Activated CD4-positive, alpha-beta T cell treated with anti-CD3 and anti-CD28 coated beads, Interleukin-2, amount 10 ng/mL, durations not matched to agents 7 days and 5 days (primary cell): Measurements from ENCODE around the gene POMGNT2. TPM values are rescaled to one million over a fixed set of nuclear protein-coding genes. Genes with fewer than 3 reads are reported as not detected.
A peak's percentile ranks its signal among the peaks of the same experiment; 100 is the strongest.

Experiments used
- CTCF ChIA-PET: fragments of 350-600 bp; sonication (Branson Sonifier 250); formaldehyde crosslinking; loops from one replicate; lab custom pipeline; 2021; ENCODE audit warnings: antibody characterized with exemption; lab: Charles Lee
- POLR2A ChIA-PET: fragments of 350-600 bp; sonication (Branson Sonifier 250); formaldehyde crosslinking; loops from one replicate; lab custom pipeline; 2021; ENCODE audit warnings: antibody characterized with exemption; lab: Charles Lee
- DNase-seq: peaks from one replicate; pipeline ENCODE4 v3.0.0-alpha.2; 2020
- H3K27ac Mint-ChIP-seq: one replicate; pipeline ENCODE4 v1.8.0; 2021; ENCODE audit warnings: mild to moderate bottlenecking, moderate library complexity, mixed read lengths
- H3K27me3 Mint-ChIP-seq: one replicate; pipeline ENCODE4 v1.8.0; 2021; ENCODE audit warnings: mixed read lengths
- H3K36me3 Mint-ChIP-seq: one replicate; pipeline ENCODE4 v1.8.0; 2021; ENCODE audit warnings: low read depth, mixed read lengths
- H3K4me1 Mint-ChIP-seq: one replicate; pipeline ENCODE4 v1.8.0; 2021; ENCODE audit warnings: mixed read lengths
- H3K4me3 Mint-ChIP-seq: one replicate; pipeline ENCODE4 v1.8.0; 2021; ENCODE audit warnings: mild to moderate bottlenecking, moderate library complexity, mixed read lengths
- H3K9me3 Mint-ChIP-seq: one replicate; pipeline ENCODE4 v1.8.0; 2021; ENCODE audit warnings: mixed read lengths
- total RNA-seq, 2 experiments: library from RNA; stranded (reverse); gene quantifications; one replicate each; pipeline ENCODE4 v1.2.3, GENCODE V29; 2021

POMGNT2 gene
- total RNA-seq, 2 experiments from 2014 or later, result 6.7 to 6.9 TPM

DNA sequence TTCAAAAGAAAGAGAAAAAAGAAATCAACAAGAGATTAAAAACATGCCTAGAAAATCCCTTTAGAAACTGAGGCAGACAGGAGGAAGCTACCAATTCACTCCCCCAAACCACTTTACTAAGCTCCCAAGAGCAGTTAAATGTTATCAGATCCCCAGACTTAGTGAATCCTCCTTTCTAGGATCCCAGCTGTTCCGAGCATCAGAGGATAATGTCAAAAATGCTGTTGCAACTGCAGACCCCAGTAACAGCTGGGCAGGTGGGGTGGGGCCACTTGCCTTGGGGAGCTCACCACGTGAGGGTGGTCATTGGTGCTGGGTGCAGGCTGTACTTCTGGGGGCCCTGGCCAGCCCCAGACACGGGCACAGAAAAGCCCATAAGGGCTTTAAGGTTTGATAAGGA, 9.1 kb downstream of the POMGNT2 start:
- H3K4me3 Mint-ChIP-seq, result no peak overlapping the region
- ChIA-PET POLR2A (no interaction called here), CTCF (no interaction called here)
- no peaks in the 10 kb centered on the region for H3K4me1 Mint-ChIP-seq
- no peaks in the 10 kb centered on the region for H3K9me3 Mint-ChIP-seq
- no peaks in the 10 kb centered on the region for H3K27me3 Mint-ChIP-seq
- no peaks in the 10 kb centered on the region for H3K36me3 Mint-ChIP-seq
- no peak for DNase-seq
- no peak overlapping the region for H3K27ac Mint-ChIP-seq

- Mint-ChIP-seq H3K4me1 (no peaks in the 10 kb centered on the region), H3K36me3 (no peaks in the 10 kb centered on the region), H3K4me3 (no peak overlapping the region), H3K27me3 (no peaks in the 10 kb centered on the region), H3K9me3 (no peaks in the 10 kb centered on the region), H3K27ac (no peak overlapping the region)
- ChIA-PET CTCF (no interaction called here), POLR2A (no interaction called here)
- no peak for DNase-seq
Observed at GRCh38 chr3:43095370-43095769, 10.5 kb downstream of the POMGNT2 start.

GRCh38 chr3:43094851-43095250, 11.0 kb downstream of the POMGNT2 start:
- no peak for DNase-seq
- Mint-ChIP-seq H3K9me3 (no peaks in the 10 kb centered on the region), H3K4me1 (no peaks in the 10 kb centered on the region), H3K4me3 (no peak overlapping the region), H3K36me3 (no peaks in the 10 kb centered on the region), H3K27ac (no peak overlapping the region), H3K27me3 (no peaks in the 10 kb centered on the region)
- CTCF ChIA-PET, result interaction anchor here (0.6 kb wide), 1 partner anchor 65 kb away, joined by 4 read pairs; no protein-coding TSS in a partner anchor
- POLR2A ChIA-PET, result no interaction called here

DNA sequence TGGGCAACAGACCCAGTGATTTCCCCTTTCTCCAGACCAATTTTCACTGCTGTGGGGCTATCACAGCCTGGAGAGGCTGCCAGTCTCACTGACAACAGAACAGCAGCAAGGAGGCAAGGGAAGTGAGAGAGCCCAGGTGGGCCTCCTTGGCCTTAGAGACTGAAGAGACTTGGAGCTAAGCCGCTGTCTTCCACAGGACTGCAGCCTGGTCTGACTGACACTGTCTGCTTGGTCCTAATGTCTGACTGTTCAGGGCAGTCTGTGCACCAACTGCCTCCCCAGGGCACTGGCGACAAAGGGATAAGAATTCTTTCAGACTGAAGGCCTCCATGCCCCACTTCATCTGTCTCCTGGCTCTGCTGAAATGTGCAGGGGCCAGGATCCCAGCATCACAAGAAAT, 11.5 kb downstream of the POMGNT2 start:
- Mint-ChIP-seq H3K27me3 (no peaks in the 10 kb centered on the region), H3K36me3 (no peaks in the 10 kb centered on the region), H3K4me3 (no peak overlapping the region), H3K27ac (no peak overlapping the region), H3K9me3 (no peaks in the 10 kb centered on the region), H3K4me1 (no peaks in the 10 kb centered on the region)
- ChIA-PET CTCF (interaction anchor here (0.6 kb wide), 1 partner anchor 66 kb away, joined by 4 read pairs; no protein-coding TSS in a partner anchor), POLR2A (no interaction called here)
- no peak for DNase-seq

GRCh38 chr3:43093974-43094373, 11.9 kb downstream of the POMGNT2 start:
- no peaks in the 10 kb centered on the region for H3K27me3 Mint-ChIP-seq
- H3K36me3 Mint-ChIP-seq, result no peaks in the 10 kb centered on the region
- no peak for DNase-seq
- no peaks in the 10 kb centered on the region for H3K9me3 Mint-ChIP-seq
- no peaks in the 10 kb centered on the region for H3K4me1 Mint-ChIP-seq
- POLR2A ChIA-PET, result no interaction called here
- no peak overlapping the region for H3K4me3 Mint-ChIP-seq
- H3K27ac Mint-ChIP-seq, result no peak overlapping the region
- CTCF ChIA-PET, result no interaction called here

GRCh38 chr3:43093006-43093405, 12.9 kb downstream of the POMGNT2 start:
- ChIA-PET POLR2A (no interaction called here), CTCF (no interaction called here)
- H3K27ac Mint-ChIP-seq, result no peak overlapping the region
- no peaks in the 10 kb centered on the region for H3K4me1 Mint-ChIP-seq
- no peak overlapping the region for H3K4me3 Mint-ChIP-seq
- no peak for DNase-seq
- no peaks in the 10 kb centered on the region for H3K27me3 Mint-ChIP-seq
- H3K9me3 Mint-ChIP-seq, result no peaks in the 10 kb centered on the region
- no peaks in the 10 kb centered on the region for H3K36me3 Mint-ChIP-seq

DNA sequence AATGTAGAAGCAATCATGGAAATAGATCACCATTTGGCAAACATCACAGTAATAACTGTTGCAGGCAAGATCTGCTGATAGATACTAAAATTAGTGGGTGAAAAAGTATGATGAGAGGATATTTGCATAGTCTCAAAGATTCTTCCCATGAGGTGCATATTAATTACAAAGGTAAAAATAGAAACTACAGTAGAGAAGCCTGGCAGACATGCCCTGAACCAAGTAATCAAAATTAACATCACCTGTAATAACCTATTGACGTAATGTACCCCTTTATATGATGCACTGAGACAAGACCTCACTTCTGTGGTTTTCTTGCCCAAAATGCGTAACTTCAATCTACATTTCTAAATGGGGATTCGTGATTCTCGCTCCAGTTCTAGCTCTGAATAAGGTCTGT, 14.4 kb downstream of the POMGNT2 start:
- DNase-seq, result no peak
- no peaks in the 10 kb centered on the region for H3K27me3 Mint-ChIP-seq
- ChIA-PET CTCF (interaction anchor here (1.3 kb wide), 1 partner anchor 13 kb away, joined by 6 read pairs; no protein-coding TSS in a partner anchor), POLR2A (no interaction called here)
- H3K36me3 Mint-ChIP-seq, result no peaks in the 10 kb centered on the region
- H3K27ac Mint-ChIP-seq, result no peak overlapping the region
- H3K4me3 Mint-ChIP-seq, result no peak overlapping the region
- no peaks in the 10 kb centered on the region for H3K9me3 Mint-ChIP-seq
- peaks cover 5% of the 10 kb centered on the region for H3K4me1 Mint-ChIP-seq

- no peak overlapping the region for H3K27ac Mint-ChIP-seq
- H3K36me3 Mint-ChIP-seq, result no peaks in the 10 kb centered on the region
- ChIA-PET POLR2A (no interaction called here), CTCF (interaction anchor here (0.6 to 1.3 kb wide), 2 partner anchors 12 to 167 kb away, joined by 3 to 6 read pairs; no protein-coding TSS in a partner anchor)
- peaks cover 4% of the 10 kb centered on the region for H3K9me3 Mint-ChIP-seq
- H3K27me3 Mint-ChIP-seq, result no peaks in the 10 kb centered on the region
- DNase-seq, result no peak
- no peak overlapping the region for H3K4me3 Mint-ChIP-seq
- H3K4me1 Mint-ChIP-seq, result peaks cover 5% of the 10 kb centered on the region
Observed at GRCh38 chr3:43090238-43090637, 15.6 kb downstream of the POMGNT2 start.

- POLR2A ChIA-PET, result interaction anchor here (0.6 kb wide), 1 partner anchor 498 kb away, joined by 4 read pairs; the partner anchor contains the start of gene SS18L2
- no peak overlapping the region for H3K27ac Mint-ChIP-seq
- H3K36me3 Mint-ChIP-seq, result no peaks in the 10 kb centered on the region
- H3K27me3 Mint-ChIP-seq, result no peaks in the 10 kb centered on the region
- H3K4me3 Mint-ChIP-seq, result no peak overlapping the region
- CTCF ChIA-PET, result interaction anchor here (0.9 to 1.5 kb wide), 2 partner anchors 16 to 18 kb away, joined by 3 read pairs; no protein-coding TSS in a partner anchor
- no peak for DNase-seq
- H3K4me1 Mint-ChIP-seq, result peaks cover 5% of the 10 kb centered on the region
- H3K9me3 Mint-ChIP-seq, result peaks cover 10% of the 10 kb centered on the region
Observed at GRCh38 chr3:43089081-43089480, 16.8 kb downstream of the POMGNT2 start.

DNA sequence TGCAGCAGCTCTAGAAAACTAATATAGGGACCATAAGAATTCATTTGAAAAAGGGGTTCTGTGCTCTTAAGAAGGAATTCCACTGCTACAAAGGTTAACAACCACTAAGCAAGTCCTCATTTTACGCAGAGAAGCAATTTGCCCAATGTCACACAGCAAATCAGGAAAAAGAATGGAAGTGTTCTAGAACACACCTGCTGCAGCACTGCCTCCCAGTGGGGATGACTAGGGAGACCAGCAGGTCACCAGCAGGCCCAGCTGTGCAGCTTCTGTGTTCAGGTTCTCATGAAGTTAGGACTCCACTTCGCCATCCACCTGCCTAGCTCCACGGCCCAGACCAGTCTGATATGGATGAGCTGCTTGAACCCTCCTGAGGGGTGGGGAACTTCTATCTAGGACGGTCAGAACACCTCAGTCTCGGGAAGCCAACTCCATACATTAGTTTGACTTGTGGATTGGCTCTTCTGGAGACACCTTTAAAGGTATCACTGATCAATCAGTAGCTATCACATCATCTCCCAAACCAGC, 18.6 kb downstream of the POMGNT2 start:
- Mint-ChIP-seq H3K4me1 (peaks cover 5% of the 10 kb centered on the region), H3K27ac (no peak overlapping the region), H3K27me3 (no peaks in the 10 kb centered on the region), H3K9me3 (peaks cover 22% of the 10 kb centered on the region), H3K4me3 (no peak overlapping the region), H3K36me3 (peaks cover 13% of the 10 kb centered on the region)
- DNase-seq, result peak; percentile 13
- CTCF ChIA-PET, result no interaction called here
- POLR2A ChIA-PET, result no interaction called here

DNA sequence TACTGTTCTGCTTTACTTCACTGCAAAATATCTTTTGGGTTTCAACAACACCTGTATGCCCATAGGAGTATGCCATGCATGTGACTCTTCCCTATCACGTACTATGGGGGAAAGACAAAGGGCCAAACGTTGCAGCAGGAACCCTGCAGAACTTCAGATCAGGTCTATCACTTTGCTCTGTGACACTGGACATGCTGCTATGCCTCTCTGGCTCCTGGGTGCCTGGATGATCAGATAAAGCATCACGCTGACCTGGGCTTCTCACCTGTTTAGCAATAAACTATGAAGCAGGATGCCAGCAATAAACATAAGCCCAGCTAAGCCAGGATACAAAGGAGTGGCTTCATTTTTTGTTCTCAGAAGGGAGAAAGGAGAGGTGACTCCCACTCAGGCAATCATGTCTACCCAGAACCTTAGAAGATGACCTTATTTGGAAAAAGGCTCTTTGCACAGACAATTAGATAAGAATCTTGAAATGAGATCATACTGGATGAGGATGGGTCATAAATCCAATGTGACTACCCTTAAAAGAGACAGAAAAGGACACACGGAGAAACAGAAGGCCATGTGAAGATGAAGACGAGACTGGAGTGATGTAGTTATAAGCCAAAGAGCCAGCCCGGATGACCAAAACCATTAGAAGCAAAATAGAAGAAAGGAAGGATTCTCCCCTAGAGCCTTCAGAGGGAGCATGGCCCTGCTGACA, 19.3 kb downstream of the POMGNT2 start:
- H3K27ac Mint-ChIP-seq, result no peak overlapping the region
- peaks cover 5% of the 10 kb centered on the region for H3K4me1 Mint-ChIP-seq
- no peak overlapping the region for H3K4me3 Mint-ChIP-seq
- H3K9me3 Mint-ChIP-seq, result peaks cover 24% of the 10 kb centered on the region
- ChIA-PET POLR2A (no interaction called here), CTCF (interaction anchor here (1.2 kb wide), 1 partner anchor 37 kb away, joined by 3 read pairs; no protein-coding TSS in a partner anchor)
- peaks cover 16% of the 10 kb centered on the region for H3K36me3 Mint-ChIP-seq
- no peak for DNase-seq
- H3K27me3 Mint-ChIP-seq, result no peaks in the 10 kb centered on the region

GRCh38 chr3:43082457-43082856, 23.4 kb downstream of the POMGNT2 start:
- ChIA-PET POLR2A (no interaction called here), CTCF (no interaction called here)
- DNase-seq, result no peak
- H3K4me3 Mint-ChIP-seq, result no peak overlapping the region
- H3K27ac Mint-ChIP-seq, result no peak overlapping the region
- no peaks in the 10 kb centered on the region for H3K27me3 Mint-ChIP-seq
- H3K36me3 Mint-ChIP-seq, result peaks cover 32% of the 10 kb centered on the region
- H3K4me1 Mint-ChIP-seq, result peaks cover 5% of the 10 kb centered on the region
- H3K9me3 Mint-ChIP-seq, result peaks cover 28% of the 10 kb centered on the region

GRCh38 chr3:43081796-43082195, 24.1 kb downstream of the POMGNT2 start:
- Mint-ChIP-seq H3K4me1 (peaks cover 3% of the 10 kb centered on the region), H3K27ac (no peak overlapping the region), H3K36me3 (peaks cover 32% of the 10 kb centered on the region), H3K9me3 (peaks cover 28% of the 10 kb centered on the region), H3K4me3 (no peak overlapping the region), H3K27me3 (no peaks in the 10 kb centered on the region)
- no peak for DNase-seq
- ChIA-PET POLR2A (no interaction called here), CTCF (no interaction called here)
